OCI-LY3 (cell line): ENCODE measurements around the gene IFNA21.
"Not testable (repeated sequence)": the region's sequence is repeated elsewhere in the genome, so short reads cannot be mapped to it uniquely, and the experiment has no call there.

Source experiments
- H2AFZ ChIP-seq: fragments of 200-600, 300-600 bp; shearing (Covaris generic); 2 replicates; pipeline ENCODE4 v1.6.0; 2014; ENCODE audit warnings: antibody characterized with exemption, low read depth, low read length
- H3K27ac ChIP-seq: fragments of 200-600, 300-600 bp; sonication (generic); 2 replicates; pipeline ENCODE4 v1.5.1; 2014; ENCODE audit warnings: mild to moderate bottlenecking, low read length, moderate library complexity, mixed read lengths
- H3K27me3 ChIP-seq: fragments of 200-600, 300-600 bp; sonication (generic); 2 replicates; pipeline ENCODE4 v1.6.1; 2014; ENCODE audit warnings: low read depth, low read length, mixed read lengths
- H3K36me3 ChIP-seq: fragments of 200-600, 300-600 bp; sonication (generic); replicated peaks from 2 replicates; pipeline ENCODE3; 2014; ENCODE audit warnings: low read depth, low read length, mixed read lengths
- H3K4me1 ChIP-seq: fragments of 300-600, 200-600 bp; sonication (generic); 2 replicates; pipeline ENCODE4 v1.6.1; 2014; ENCODE audit warnings: low read length, mixed read lengths
- H3K4me2 ChIP-seq: fragments of 200-600, 300-600 bp; sonication (generic); 2 replicates; pipeline ENCODE4 v1.6.1; 2014; ENCODE audit warnings: low read length, mixed read lengths
- H3K4me3 ChIP-seq: fragments of 300-600, 200-600 bp; sonication (generic); 2 replicates; pipeline ENCODE4 v1.5.1; 2014; ENCODE audit warnings: antibody characterized with exemption, mild to moderate bottlenecking, low read length, moderate library complexity
- H3K79me2 ChIP-seq: fragments of 300-600, 200-600 bp; shearing (Covaris generic); 2 replicates; pipeline ENCODE4 v1.6.1; 2014; ENCODE audit warnings: mild to moderate bottlenecking, low read length, mixed read lengths
- H3K9ac ChIP-seq: fragments of 300-600, 200-600 bp; shearing (Covaris generic); 2 replicates; pipeline ENCODE4 v1.6.0; 2014; ENCODE audit warnings: mild to moderate bottlenecking, low read length, moderate library complexity
- H3K9me3 ChIP-seq: fragments of 200-600, 300-600 bp; shearing (Covaris generic); 2 replicates; pipeline ENCODE4 v1.6.1; 2014; ENCODE audit warnings: low read length, mixed read lengths; ENCODE audit not compliant: insufficient read depth
- H4K20me1 ChIP-seq: fragments of 200-600, 300-600 bp; sonication (generic); 2 replicates; pipeline ENCODE4 v1.6.1; 2016; ENCODE audit warnings: low read length, mixed read lengths; ENCODE audit not compliant: insufficient read depth
- EZH2phosphoT487 ChIP-seq: fragments of 200-600 bp; shearing (Covaris generic); IDR thresholded peaks from 2 replicates; pipeline ENCODE4 v1.6.1; 2018; ENCODE audit warnings: antibody characterized with exemption, mixed run types, low read depth
- TF ChIP-seq, protein P1 (sequence below): fragments of 200-600, 300-600 bp; sonication (generic); IDR thresholded peaks from 2 replicates; pipeline ENCODE4 v1.5.1; 2014; ENCODE audit warnings: antibody characterized with exemption, low read length, low read depth

Gene IFNA21

DNA sequence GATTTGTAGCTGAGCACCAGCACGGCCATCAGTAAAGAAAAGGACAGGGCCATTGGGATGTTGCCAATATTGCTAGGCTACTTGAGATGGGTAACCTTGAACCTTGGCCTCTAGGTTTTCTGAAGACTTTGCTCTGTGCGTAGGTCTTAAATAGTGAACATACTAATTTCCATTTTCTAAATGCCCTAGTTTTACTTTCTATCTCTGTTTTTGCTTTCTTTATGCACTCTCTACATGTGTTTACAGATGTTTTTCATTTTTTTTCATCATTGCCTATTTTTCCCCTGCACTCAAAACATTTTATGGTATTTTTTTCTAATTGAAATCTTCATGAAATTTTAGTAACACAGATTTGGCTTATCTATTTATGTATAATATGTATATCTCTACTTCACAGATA lies at the start of gene IFNA21:
IFNA21 (minus strand) TSS at position 101 of the 400 bp plus-strand sequence; CDS start at position 53, 48 bp downstream.
- peaks cover 16% of the 10 kb centered on the region for H3K27me3 ChIP-seq
- H3K27ac ChIP-seq, H3K9me3 ChIP-seq, H3K4me2 ChIP-seq, H3K4me3 ChIP-seq, H4K20me1 ChIP-seq, H3K36me3 ChIP-seq, H3K79me2 ChIP-seq, H2AFZ ChIP-seq, H3K9ac ChIP-seq, H3K4me1 ChIP-seq: not testable (repeated sequence)

DNA sequence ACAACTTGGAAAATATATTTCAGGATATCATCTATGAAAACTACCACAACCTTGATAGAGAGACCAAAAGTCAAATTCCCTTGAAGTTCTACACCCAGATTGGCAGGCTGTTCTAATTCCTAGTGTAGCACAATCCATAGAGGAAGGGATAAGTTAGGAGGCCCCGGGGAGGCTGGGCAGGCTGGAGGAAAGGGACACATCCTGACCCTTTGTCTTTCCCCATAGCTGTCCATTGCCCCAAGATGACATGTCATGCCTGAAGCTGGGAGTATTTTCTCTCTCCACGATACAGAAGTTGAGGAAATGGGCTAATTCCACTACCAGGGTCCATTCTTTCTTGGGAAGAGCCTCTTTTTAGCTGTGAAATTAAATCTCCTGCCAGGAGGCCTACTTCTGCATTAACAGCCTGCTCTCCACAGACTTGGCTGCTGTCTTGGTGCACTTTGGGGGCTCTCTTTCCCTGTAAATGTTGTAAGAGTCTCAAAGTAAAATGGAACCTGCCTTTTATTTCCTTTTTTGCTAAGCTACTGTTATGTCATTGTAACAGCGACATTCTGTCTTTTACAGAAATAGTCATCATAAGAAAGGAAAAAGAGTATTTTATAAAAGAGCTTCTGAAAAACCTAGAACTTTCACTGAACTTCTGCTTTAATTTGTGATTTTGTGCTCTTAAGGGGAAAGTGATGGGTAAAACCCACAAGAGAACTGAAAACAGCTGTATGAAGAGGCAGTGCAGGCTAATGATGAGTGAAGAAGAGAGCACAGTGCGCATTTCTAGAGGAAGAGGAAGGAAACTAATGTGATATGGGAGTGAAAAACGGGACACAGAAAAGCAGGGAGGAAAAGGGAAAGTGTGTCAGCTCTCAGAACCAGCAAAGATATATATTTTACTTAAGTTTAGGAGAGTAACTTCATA lies 47.2 kb upstream of the IFNA21 start:
- not testable (repeated sequence) for H4K20me1 ChIP-seq, H2AFZ ChIP-seq

DNA sequence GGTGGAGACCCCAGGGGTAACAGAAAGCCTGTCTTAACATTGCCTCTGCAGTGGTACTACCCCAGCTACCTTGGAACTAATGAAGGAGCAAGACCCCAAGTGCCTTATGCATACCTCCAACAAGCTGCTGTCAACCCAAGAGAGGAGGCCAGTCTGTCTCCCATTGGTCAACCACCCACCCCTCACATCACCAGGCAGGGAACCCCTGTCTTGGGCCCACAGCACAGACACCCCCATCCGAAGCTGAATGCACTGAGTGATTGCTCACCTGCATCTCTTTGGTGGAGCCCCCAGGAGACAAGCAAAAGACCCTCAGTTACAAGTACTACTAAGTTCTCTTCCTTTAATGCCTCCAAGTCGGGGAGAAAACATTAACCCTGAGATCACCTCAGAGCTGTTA lies 45.7 kb upstream of the IFNA21 start:
- not testable (repeated sequence) for H3K9ac ChIP-seq, H4K20me1 ChIP-seq, H3K79me2 ChIP-seq, H3K4me2 ChIP-seq, H3K9me3 ChIP-seq, H3K4me3 ChIP-seq, H3K27ac ChIP-seq, H3K36me3 ChIP-seq, H2AFZ ChIP-seq
- Histone ChIP-seq H3K27me3 (peaks cover 22% of the 10 kb centered on the region), H3K4me1 (peaks cover 18% of the 10 kb centered on the region)

More for the DNA sequence above, 47.2 kb upstream of the IFNA21 start:
- TF ChIP-seq, protein P1, sequence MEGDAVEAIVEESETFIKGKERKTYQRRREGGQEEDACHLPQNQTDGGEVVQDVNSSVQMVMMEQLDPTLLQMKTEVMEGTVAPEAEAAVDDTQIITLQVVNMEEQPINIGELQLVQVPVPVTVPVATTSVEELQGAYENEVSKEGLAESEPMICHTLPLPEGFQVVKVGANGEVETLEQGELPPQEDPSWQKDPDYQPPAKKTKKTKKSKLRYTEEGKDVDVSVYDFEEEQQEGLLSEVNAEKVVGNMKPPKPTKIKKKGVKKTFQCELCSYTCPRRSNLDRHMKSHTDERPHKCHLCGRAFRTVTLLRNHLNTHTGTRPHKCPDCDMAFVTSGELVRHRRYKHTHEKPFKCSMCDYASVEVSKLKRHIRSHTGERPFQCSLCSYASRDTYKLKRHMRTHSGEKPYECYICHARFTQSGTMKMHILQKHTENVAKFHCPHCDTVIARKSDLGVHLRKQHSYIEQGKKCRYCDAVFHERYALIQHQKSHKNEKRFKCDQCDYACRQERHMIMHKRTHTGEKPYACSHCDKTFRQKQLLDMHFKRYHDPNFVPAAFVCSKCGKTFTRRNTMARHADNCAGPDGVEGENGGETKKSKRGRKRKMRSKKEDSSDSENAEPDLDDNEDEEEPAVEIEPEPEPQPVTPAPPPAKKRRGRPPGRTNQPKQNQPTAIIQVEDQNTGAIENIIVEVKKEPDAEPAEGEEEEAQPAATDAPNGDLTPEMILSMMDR = peak; percentile 69
- peak overlapping the region; percentile 50 for H3K27ac ChIP-seq
- H3K79me2 ChIP-seq, H3K4me3 ChIP-seq, H3K9me3 ChIP-seq, H3K9ac ChIP-seq, H3K36me3 ChIP-seq: not testable (repeated sequence)
- peak overlapping the region; percentile 53 for H3K4me2 ChIP-seq
- peaks cover 33% of the 10 kb centered on the region for H3K27me3 ChIP-seq
- H3K4me1 ChIP-seq = peaks cover 18% of the 10 kb centered on the region

DNA sequence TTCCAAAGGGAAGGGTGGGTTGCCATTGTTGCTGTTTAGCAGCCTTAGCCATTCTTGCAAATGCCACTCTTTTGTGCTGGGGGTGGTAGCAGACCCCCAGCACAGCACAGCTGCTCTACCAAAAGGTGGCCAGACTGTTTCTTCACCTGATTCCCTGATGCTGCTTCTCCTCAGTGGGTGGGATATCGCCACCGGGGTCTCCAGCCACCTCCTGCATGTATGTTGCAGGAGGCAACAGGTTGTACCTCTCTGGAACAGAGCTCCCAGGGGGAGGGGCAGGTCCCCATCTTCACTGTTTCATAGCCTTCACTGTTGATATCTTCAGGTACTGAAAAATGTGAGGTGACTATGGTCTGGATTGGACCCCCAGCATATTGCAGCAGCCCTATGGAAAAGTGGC lies 44.3 kb upstream of the IFNA21 start:
- H3K9ac ChIP-seq, H3K4me2 ChIP-seq, H3K79me2 ChIP-seq, H4K20me1 ChIP-seq, H3K36me3 ChIP-seq, H2AFZ ChIP-seq, H3K4me3 ChIP-seq, H3K9me3 ChIP-seq, H3K27ac ChIP-seq: not testable (repeated sequence)
- peaks cover 18% of the 10 kb centered on the region for H3K4me1 ChIP-seq
- H3K27me3 ChIP-seq = peaks cover 13% of the 10 kb centered on the region; the same call in 1 of the 2 replicates

DNA sequence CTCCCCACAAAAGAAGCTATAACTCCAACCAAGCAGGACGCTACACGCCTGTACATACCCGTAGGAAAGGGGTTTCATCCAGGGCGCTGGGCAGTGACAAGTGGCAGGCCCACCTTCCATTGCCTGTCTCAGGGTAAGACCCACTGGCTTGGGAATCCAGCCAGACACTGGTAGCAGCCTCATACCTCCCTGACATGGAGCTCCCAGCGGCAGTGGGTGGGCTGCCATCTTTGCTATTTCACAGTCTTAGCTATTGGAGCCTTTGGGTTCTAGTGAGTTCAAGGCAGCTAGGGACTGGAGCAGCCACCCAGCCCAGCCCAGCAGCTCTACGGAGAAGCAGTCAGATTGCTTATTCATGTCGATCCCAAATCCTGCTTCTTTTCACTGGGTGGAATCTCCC lies 43.9 kb upstream of the IFNA21 start:
- Histone ChIP-seq H3K27ac (no peak overlapping the region), H3K27me3 (peaks cover 8% of the 10 kb centered on the region; the same call in 1 of the 2 replicates), H4K20me1 (no peaks in the 10 kb centered on the region), H3K4me1 (peaks cover 20% of the 10 kb centered on the region), H3K36me3 (no peaks in the 10 kb centered on the region), H3K9ac (no peak overlapping the region), H3K9me3 (no peaks in the 10 kb centered on the region), H3K4me2 (no peak overlapping the region), H2AFZ (no peak overlapping the region), H3K79me2 (no peaks in the 10 kb centered on the region), H3K4me3 (no peak overlapping the region)
- TF ChIP-seq, protein P1 = no peak
- TF ChIP-seq EZH2phosphoT487 = no peak

DNA sequence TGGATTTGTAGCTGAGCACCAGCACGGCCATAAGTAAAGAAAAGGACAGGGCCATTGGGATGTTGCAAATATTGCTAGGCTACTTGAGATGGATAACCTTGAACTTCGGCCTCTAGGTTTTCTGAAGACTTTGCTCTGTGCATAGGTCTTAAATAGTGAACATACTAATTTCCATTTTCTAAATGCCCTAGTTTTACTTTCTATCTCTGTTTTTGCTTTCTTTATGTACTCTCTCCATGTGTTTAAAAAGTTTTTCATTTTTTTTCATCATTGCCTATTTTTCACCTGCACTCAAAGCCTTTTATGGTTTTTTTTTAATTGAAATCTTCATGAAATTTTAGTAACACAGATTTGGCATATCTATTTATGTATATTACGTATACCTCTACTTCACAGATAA lies 40.6 kb upstream of the IFNA21 start, which contains the start of gene IFNA10:
IFNA10 (minus strand) TSS at position 101 of the 400 bp plus-strand sequence; CDS start at position 55, 46 bp downstream.
- not testable (repeated sequence) for H3K27ac ChIP-seq, H3K36me3 ChIP-seq, H3K4me1 ChIP-seq, H3K4me2 ChIP-seq, H2AFZ ChIP-seq, H3K9me3 ChIP-seq, H3K9ac ChIP-seq, H3K4me3 ChIP-seq, H4K20me1 ChIP-seq, H3K79me2 ChIP-seq
- H3K27me3 ChIP-seq = peaks cover 19% of the 10 kb centered on the region; the same call in 1 of the 2 replicates
